HG03139 (cell line): Measurements from ENCODE around the gene FAM124B.

ENCODE experiments used
- ATAC-seq: cut with Tn5 transposase; IDR thresholded peaks from one replicate; pipeline ENCODE4 v1.9.1; 2021; ENCODE audit not compliant: unreplicated experiment

The FAM124B gene

DNA sequence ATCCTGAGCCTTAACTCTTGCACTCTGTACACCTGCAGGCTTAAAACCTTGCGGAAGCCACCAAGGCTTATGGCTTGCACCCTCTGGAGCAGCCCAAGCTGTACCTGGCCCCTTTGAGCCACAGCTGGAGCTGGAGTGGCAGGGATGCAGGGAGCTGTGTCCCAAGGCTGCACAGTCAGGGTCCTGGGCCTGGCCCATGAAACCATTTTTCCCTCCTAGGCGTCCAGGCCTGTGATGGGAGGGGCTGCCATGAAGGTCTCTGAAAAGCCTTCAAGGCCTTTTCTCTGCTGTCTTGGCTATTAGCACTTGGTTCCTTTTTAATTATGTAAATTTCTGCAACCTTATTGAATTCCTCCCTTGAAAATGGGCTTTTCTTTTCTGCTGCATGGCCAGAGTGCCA lies 56.4 kb downstream of the FAM124B start:
- ATAC-seq: no peak

DNA sequence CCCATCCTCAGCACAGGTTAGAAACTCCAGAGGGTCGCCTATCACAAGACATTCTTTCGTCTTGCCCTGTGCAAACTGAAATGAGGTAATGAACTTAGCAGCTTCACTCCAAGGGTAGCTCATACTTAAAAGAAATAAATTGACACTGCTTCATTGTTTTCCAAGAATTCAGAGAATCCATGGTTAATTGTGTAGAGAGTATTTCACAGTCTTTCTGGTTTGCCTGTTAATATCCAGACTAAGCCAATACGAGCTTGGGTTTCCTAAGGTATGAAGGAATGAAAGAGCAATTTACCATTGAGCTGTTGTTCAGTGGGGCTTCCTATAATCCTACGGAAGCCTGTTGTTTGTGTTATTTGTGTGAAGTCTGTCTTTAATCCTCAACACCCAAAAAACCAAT lies 58.7 kb downstream of the FAM124B start:
- ATAC-seq: no peak

DNA sequence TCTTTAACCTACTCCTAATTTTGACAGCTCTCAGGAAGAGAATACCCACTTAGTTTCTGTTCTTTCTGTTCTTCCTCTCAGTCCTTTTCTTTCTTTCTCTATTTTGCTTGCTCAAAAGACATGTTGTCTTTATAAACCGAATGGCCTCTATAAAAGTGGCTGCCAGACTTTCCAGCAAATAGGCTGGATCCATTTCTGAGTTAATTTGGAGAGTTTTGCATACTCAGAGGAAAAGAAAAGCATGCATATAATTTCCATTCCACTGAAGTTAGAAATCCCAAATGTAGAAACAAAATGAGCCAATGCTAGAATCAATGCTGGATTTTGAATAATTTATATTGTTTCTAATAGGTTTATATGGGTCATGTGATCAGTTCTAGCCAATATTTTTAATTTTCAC lies 65.9 kb downstream of the FAM124B start:
- no peak for ATAC-seq

DNA sequence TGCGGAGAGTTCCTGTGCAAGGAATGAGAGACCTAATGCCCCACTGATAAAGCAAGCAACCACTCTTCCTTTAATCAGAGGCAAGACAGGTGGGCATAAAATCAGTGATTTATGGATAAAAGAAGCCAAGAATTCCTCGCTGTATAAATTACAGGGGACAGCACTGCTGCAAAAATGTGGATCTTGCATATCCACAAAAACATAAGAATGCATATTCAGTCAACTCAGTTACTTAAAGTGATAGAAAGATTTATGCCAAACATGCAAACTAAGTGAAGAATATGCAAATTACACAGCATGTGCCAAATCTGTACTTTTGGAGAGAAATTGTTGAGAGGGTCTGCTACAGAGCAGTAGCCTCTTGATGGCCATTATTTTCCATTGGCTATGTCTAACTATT lies 67.2 kb downstream of the FAM124B start:
- ATAC-seq: no peak

DNA sequence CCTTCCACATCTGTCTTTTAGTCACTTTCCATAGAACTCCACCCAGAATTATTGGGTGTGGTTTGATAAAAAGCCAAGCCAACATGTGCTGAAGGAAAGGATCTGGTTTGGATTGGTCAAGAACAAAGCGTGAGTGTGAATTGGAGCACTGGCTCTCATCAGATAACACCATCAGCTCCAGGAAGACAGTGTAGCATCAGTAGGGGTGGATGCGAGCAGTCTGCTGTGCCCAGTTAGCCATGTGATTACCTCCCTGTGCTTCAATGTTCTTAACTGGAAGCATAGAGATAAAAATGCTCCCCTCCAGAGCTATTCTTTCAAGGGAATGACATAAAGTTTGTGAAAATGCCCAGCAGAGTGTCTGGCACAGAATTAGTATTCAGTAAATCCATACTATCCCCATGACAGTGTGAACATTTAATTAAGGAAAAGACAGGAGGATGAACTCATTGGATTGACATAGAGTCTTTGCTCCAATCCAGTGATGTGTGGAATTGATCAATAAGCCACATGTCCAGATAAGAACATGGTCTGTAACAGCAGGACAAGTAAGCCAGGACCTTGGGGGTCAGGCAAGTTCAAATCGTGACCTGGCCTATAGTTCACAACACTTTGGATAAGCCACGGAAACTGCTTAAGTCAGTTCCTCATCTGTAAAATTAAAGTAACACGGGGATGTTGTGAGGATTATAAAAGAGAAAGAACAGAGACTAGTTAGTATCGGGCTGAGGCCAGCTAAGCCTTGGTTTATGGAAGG lies 68.0 kb downstream of the FAM124B start:
- no peak for ATAC-seq

DNA sequence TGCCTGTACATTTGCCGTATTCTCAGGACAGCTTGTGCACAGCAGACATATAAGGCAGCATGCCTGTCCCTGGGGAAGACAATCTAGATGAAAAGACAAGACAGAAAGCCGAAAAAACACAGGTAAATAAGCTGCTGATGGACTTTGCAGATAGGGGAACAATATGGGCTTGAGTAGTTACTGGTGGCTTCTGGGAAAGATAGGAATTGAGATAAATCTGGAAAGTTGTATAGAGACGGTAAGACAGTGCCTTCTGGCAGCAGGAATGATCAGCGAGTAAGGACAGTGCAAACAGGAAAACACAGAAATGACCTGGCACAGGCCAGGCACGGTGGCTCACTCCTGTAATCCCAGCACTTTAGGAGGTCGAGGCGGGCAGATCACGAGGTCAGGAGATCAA lies 70.2 kb downstream of the FAM124B start:
- ATAC-seq: no peak

DNA sequence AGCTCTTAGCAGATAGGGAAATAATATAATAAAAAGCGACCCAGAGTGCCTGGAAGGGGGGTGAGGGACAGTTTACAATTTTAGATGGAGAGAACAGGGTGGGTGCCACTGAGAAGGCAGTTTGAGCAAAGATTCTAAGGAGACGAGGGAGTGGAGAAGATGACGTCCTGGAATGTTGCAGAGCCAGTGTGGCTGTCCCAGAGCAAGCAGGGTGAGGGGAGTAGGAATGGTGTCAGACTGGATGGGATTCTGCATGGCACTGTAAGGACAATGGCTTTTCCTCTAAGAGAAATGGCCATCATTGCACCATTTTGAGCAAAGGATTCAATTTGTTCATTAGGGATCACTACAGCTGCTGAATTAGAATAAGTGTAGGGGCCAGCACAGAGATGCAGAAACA lies 73.1 kb downstream of the FAM124B start:
- no peak for ATAC-seq
